ENCODE measurements around the gene FDX2.
A peak's percentile ranks its signal among the peaks of the same experiment; 100 is the strongest.

FDX2 gene

GRCh38 chr19:10290357-10290875 lies 25.4 kb downstream of the FDX2 start:
- ChIA-PET CTCF (interaction anchor here (0.6 to 1.7 kb wide), 6 partner anchors 21 to 214 kb away, joined by 3 to 11 read pairs (median 5); no protein-coding TSS in a partner anchor), POLR2A (ENCODE audit: low non-redundant PET) (interaction anchor here (1.2 to 2.5 kb wide), 2 partner anchors 20 to 44 kb away, joined by 5 to 15 read pairs; partner anchors contain the start of gene ICAM1)
- H3K27ac ChIP-seq: peak overlapping the region; percentile 93
- no peak for TF ChIP-seq CTCF (conservative IDR thresholded peaks at IDR 0.05; ENCODE audit: low read depth)
- peak; percentile 30 for DNase-seq (ENCODE audit: low spot score)

- CTCF ChIA-PET: interaction anchor here (0.7 to 1.7 kb wide), 6 partner anchors 19 to 146 kb away, joined by 3 to 11 read pairs (median 5); partner anchors contain the start of gene ICAM1
- peak within 1 kb of the TSS; percentile 93 for H3K27ac ChIP-seq
- POLR2A ChIA-PET (ENCODE audit: low non-redundant PET): interaction anchor here (0.6 to 2.5 kb wide), 5 partner anchors 8 to 546 kb away, joined by 3 to 15 read pairs (median 5); partner anchors contain the start of genes ICAM1, TMED1 and TYK2
- peak; percentile 74 for DNase-seq (ENCODE audit: low spot score)
- no peak for TF ChIP-seq CTCF (conservative IDR thresholded peaks at IDR 0.05; ENCODE audit: low read depth)
Observed at GRCh38 chr19:10289836-10290356, 25.9 kb downstream of the FDX2 start, which contains the start of gene ICAM5. Gene ICAM5, plus strand, starts transcription at chr19:10289952. Its CDS starts 92 bp downstream, at chr19:10290044.

GRCh38 chr19:10289167-10289835 lies 26.5 kb downstream of the FDX2 start:
- TF ChIP-seq CTCF (conservative IDR thresholded peaks at IDR 0.05; ENCODE audit: low read depth): no peak
- CTCF ChIA-PET: interaction anchor here (0.6 to 1.7 kb wide), 7 partner anchors 19 to 147 kb away, joined by 3 to 11 read pairs (median 5); partner anchors contain the start of gene ICAM1
- POLR2A ChIA-PET (ENCODE audit: low non-redundant PET): interaction anchor here (0.6 to 2.5 kb wide), 5 partner anchors 9 to 547 kb away, joined by 3 to 15 read pairs (median 5); partner anchors contain the start of genes ICAM1, TMED1 and TYK2
- H3K27ac ChIP-seq: peak overlapping the region; percentile 93
- DNase-seq (ENCODE audit: low spot score): peak; percentile 79

GRCh38 chr19:10288662-10289166 lies 27.1 kb downstream of the FDX2 start:
- CTCF ChIA-PET: interaction anchor here (0.6 to 1.2 kb wide), 4 partner anchors 18 to 32 kb away, joined by 3 to 5 read pairs (median 4); partner anchors contain the start of gene ICAM1
- no peak for TF ChIP-seq CTCF (conservative IDR thresholded peaks at IDR 0.05; ENCODE audit: low read depth)
- peak; percentile 94 for DNase-seq (ENCODE audit: low spot score)
- POLR2A ChIA-PET (ENCODE audit: low non-redundant PET): interaction anchor here (2.5 kb wide), 1 partner anchor 18 kb away, joined by 15 read pairs; the partner anchor contains the start of gene ICAM1
- H3K27ac ChIP-seq: peak overlapping the region; percentile 93

GRCh38 chr19:10286803-10287737 lies 28.7 kb downstream of the FDX2 start, which contains the start of gene ICAM4:
Gene ICAM4, plus strand, starts transcription at chr19:10286955. Its CDS starts 58 bp downstream, at chr19:10287013.
- POLR2A ChIA-PET (ENCODE audit: low non-redundant PET): interaction anchor here (1.5 kb wide), 1 partner anchor 16 kb away, joined by 7 read pairs; the partner anchor contains the start of gene ICAM1

More at GRCh38 chr19:10286803-10287737, 28.7 kb downstream of the FDX2 start, which contains the start of gene ICAM4:
- TF ChIP-seq CTCF (conservative IDR thresholded peaks at IDR 0.05; ENCODE audit: low read depth): no peak
- no peak for DNase-seq (ENCODE audit: low spot score)
- peak within 1 kb of the TSS; percentile 93 for H3K27ac ChIP-seq
- CTCF ChIA-PET: interaction anchor here (1.4 kb wide), 1 partner anchor 28 kb away, joined by 3 read pairs; no protein-coding TSS in a partner anchor

Measured in RWPE1 (cell line).